ENCODE data around the gene DLG2. TPM values are rescaled to one million over a fixed set of nuclear protein-coding genes. Genes with fewer than 3 reads are reported as not detected.

Gene DLG2
- total RNA-seq, 2 experiments from 2014 or later: 1.3 to 1.7 TPM

DNA sequence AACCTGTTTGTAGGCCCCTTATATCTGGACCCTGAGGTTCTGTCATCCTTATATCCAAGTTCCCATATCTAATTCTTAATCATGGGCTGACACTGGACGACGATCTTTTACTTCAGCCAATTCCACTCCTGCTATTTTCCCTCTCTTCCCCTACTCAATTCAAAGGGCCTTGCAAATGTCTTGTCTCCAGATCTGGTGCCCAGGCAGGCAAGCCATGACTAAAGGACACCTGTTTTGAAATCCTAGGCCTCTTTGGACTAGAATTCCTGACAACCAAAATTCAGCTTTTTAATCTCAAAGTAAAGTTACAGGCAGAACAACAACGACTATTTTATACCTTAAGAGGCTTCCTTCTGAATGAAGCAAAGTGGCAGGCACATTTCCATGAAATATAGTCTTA lies 963.4 kb downstream of the DLG2 start:
- H3K9me3 Mint-ChIP-seq: peaks cover 8% of the 10 kb centered on the region
- ChIA-PET POLR2A (no interaction called here), CTCF (no interaction called here)
- DNase-seq: no peak
- H3K27ac Mint-ChIP-seq: no peak overlapping the region
- H3K27me3 Mint-ChIP-seq: no peaks in the 10 kb centered on the region
- no peaks in the 10 kb centered on the region for H3K4me1 Mint-ChIP-seq
- no peaks in the 10 kb centered on the region for H3K36me3 Mint-ChIP-seq (ENCODE audit: low read depth)
- no peak overlapping the region for H3K4me3 Mint-ChIP-seq

DNA sequence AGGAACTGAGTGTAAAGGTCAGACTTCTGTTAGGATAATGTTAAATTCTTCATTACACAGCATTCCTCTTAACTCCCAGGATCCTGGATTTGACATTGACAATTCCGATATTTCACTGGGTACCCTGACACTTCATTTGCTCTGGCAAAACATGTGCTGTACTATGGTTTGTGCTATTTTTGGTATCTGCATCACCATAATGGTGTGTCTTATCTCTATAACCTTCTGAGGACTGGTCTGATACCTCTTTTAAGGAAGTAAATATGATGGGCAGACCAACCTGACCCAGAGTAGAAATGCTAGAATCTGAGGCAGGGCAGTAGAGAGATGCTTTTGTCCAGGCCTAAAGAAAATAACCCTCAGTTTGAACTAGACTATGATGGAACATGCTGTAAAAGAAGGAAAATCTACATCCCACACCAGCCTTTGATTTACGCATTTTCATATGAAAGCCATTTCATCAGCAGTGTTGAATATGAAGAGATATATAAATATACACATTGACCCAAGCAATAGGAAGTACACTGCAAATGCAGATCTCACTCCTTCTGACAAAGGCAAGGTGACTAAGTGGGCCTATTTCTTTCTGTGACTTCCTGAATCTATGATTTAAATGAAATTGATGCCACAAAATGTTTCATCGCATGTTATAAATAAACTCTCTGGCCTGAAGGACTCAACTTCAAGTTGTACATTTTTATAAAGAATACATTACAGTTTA lies 966.7 kb downstream of the DLG2 start:
- ChIA-PET POLR2A (no interaction called here), CTCF (no interaction called here)
- DNase-seq: no peak
- Mint-ChIP-seq H3K27ac (no peak overlapping the region), H3K4me1 (no peaks in the 10 kb centered on the region), H3K4me3 (no peak overlapping the region), H3K36me3 (ENCODE audit: low read depth) (no peaks in the 10 kb centered on the region), H3K27me3 (no peaks in the 10 kb centered on the region), H3K9me3 (peaks cover 12% of the 10 kb centered on the region)

DNA sequence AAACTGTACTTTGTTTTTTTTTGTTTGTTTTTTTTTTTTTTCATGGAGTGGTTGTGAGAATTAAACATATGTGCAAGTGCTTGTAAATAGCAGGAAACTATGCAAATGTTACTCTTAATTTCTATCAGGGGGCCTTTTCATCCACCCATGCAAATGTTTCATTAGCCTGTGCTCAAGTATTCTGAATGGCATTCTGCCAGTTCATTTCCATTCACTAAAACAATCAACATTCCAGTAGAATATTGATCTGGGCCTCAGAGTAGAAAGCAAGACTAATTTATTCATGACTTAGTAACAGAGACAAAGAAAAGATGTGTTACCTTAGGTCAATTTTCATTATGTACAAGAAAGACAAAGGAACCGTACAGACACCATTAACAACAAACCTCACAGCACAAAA lies 971.4 kb downstream of the DLG2 start:
- CTCF ChIA-PET: no interaction called here
- POLR2A ChIA-PET: no interaction called here

DNA sequence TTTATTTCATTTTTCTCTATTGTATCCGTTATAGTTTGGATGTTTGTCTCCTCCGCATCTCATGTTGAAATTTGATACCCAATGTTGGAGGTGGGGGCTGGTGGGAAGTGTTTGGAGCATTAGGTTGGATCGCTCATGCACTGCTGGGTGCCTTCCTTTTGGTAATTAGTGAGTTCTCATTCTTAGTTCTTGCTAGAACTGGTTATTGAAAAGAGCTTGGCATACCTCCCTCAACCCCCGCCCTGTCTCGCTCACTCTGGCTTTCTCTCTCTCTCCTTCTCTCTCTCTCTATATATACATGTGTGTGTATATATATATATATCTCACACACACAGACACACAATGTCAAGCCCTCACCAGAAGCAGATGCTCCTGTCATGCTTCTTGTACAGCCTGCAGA lies 978.7 kb downstream of the DLG2 start:
- Mint-ChIP-seq H3K4me1 (no peaks in the 10 kb centered on the region), H3K4me3 (no peak overlapping the region), H3K27ac (no peak overlapping the region), H3K27me3 (no peaks in the 10 kb centered on the region), H3K36me3 (ENCODE audit: low read depth) (no peaks in the 10 kb centered on the region), H3K9me3 (peaks cover 10% of the 10 kb centered on the region)
- ChIA-PET POLR2A (no interaction called here), CTCF (no interaction called here)
- DNase-seq: no peak

More for the DNA sequence above, 971.4 kb downstream of the DLG2 start:
- no peaks in the 10 kb centered on the region for H3K36me3 Mint-ChIP-seq (ENCODE audit: low read depth)
- H3K9me3 Mint-ChIP-seq: peaks cover 13% of the 10 kb centered on the region
- no peaks in the 10 kb centered on the region for H3K4me1 Mint-ChIP-seq
- no peak for DNase-seq
- H3K27ac Mint-ChIP-seq: no peak overlapping the region
- H3K4me3 Mint-ChIP-seq: no peak overlapping the region
- H3K27me3 Mint-ChIP-seq: no peaks in the 10 kb centered on the region

DNA sequence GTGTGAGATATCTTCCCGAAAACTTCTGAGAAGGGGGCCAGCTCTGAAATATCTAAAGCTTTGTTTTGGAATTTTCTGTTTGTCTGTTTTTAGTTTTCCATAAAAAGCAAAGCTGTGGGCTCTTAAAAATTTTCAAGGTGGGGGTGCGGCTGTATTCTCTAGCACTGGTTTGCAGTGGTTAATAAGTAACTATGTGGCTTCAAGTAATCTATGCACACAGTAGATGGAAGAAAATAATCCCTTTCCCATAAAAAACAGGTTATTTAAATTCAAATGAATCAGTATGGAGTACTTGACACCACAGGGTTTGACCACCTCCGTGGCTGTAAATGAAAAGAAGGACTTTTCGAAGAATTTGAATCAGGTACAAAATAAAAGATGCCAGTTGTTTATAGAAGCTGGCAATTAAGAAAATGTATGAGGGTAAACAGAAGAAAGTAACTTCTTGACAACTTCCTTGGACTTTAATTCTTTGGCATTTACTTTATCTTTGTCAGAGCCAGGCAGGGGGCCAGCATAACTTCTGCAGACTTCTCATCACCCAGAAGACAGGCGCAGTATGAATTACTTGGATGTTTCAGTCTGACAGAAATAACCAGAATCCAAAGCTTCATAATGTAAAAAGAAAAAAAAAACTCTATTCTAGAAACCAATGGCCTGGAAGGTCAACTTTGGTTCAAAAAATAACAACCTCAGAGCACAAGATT lies 981.0 kb downstream of the DLG2 start:
- no peak for DNase-seq
- Mint-ChIP-seq H3K9me3 (peaks cover 10% of the 10 kb centered on the region), H3K4me1 (no peaks in the 10 kb centered on the region), H3K27ac (no peak overlapping the region), H3K4me3 (no peak overlapping the region), H3K36me3 (ENCODE audit: low read depth) (no peaks in the 10 kb centered on the region), H3K27me3 (no peaks in the 10 kb centered on the region)
- CTCF ChIA-PET: no interaction called here
- POLR2A ChIA-PET: no interaction called here

DNA sequence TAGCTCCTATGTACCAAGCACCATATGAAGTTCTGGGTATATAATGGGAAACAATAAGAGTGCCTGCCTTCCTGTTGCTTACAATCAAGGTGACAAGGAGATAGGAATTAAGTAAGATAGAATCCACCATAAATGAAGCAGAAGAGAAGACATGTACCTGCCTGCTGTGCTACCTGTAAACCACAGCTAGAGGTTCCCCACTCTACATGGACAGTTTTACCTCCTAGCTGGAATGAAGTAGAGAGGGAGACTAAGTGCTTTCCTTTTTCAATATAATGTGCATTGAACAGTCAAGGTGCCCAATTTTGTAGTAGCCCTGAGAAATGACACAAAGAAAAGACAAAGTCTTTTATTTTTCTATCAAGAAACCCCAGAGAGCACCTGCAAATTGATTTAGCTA lies 984.6 kb downstream of the DLG2 start:
- peaks cover 12% of the 10 kb centered on the region for H3K9me3 Mint-ChIP-seq
- H3K27me3 Mint-ChIP-seq: no peaks in the 10 kb centered on the region
- no peak for DNase-seq
- ChIA-PET POLR2A (no interaction called here), CTCF (no interaction called here)
- H3K4me3 Mint-ChIP-seq: no peak overlapping the region
- H3K27ac Mint-ChIP-seq: no peak overlapping the region
- no peaks in the 10 kb centered on the region for H3K4me1 Mint-ChIP-seq
- no peaks in the 10 kb centered on the region for H3K36me3 Mint-ChIP-seq (ENCODE audit: low read depth)

DNA sequence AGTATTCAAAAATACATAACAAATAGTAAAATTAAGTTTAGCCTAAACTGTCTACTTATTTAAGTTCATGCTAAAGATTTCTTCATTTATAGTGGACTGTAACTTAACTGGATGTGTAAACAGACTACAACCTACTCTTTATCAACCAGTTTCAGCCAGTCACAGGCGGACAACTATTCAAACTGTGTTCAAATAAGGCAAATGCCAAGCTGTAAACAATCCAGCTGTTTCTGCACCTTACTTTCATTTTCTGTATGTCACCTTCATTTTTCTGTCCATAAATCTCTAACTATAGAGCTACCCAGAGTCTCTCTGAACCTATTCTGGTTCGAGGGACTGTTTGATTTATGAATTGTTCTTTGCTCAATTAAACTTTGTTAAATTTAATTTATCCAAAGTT lies 992.8 kb downstream of the DLG2 start:
- CTCF ChIA-PET: no interaction called here
- no peaks in the 10 kb centered on the region for H3K4me1 Mint-ChIP-seq
- H3K4me3 Mint-ChIP-seq: no peak overlapping the region
- DNase-seq: no peak
- no peaks in the 10 kb centered on the region for H3K27me3 Mint-ChIP-seq
- H3K9me3 Mint-ChIP-seq: peaks cover 3% of the 10 kb centered on the region
- H3K36me3 Mint-ChIP-seq (ENCODE audit: low read depth): no peaks in the 10 kb centered on the region
- POLR2A ChIA-PET: no interaction called here
- no peak overlapping the region for H3K27ac Mint-ChIP-seq

DNA sequence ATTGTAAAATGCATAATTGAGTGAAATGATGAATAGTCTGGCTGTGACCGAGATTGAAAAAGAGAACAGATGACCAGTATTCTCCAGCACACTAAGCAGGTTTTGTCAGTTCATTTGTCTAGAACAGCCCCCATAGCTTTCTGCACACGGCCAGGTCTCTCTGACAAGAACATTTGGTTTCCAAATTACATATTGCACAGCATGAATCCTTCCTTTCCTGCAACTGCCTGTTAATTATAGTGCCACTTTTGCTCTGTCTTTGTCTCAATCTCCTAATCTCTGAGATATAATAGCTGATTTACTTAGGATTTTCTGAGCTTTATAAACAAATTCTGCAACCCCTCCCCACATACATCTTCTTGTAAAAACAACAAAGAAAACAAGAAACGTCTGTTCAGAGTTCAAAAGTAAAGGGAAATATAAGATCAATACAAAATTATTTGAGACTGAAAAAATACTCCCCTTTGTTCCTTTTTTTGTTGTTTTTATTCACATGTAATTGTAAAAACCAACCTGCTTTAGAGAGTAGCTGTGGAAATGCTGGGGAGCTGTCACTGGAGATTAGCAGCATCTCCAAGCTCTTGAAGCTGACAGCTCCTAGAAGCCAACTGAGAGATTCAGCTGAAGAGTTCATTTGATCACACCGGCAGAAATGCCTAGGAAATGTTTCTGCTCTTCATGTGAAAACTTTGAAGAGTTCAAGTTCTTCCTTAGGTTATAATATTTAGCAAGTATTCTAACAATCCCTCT lies 998.1 kb downstream of the DLG2 start:
- no peaks in the 10 kb centered on the region for H3K36me3 Mint-ChIP-seq (ENCODE audit: low read depth)
- H3K27ac Mint-ChIP-seq: no peak overlapping the region
- DNase-seq: no peak
- no peaks in the 10 kb centered on the region for H3K27me3 Mint-ChIP-seq
- peaks cover 8% of the 10 kb centered on the region for H3K9me3 Mint-ChIP-seq
- CTCF ChIA-PET: no interaction called here
- POLR2A ChIA-PET: no interaction called here
- no peak overlapping the region for H3K4me3 Mint-ChIP-seq
- H3K4me1 Mint-ChIP-seq: no peaks in the 10 kb centered on the region

DNA sequence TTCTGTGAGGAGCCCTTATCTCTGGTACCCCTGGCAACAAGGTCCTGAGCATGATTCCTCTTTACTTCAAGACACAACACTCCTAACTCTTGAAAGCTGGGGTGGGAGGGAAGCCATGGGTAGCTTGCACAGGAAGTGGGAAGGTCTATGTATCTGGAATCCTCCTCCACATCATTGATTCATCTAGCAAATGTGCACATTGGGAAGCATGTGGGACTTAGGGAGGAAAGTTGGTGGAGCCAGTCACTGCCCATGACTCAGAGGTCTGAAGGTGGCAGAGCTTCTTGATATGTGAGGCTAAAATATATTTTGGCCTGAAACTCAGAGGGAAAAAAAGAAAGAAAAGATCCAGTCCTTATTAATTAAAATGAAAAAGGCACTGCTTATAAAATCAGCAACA lies 1000.9 kb downstream of the DLG2 start:
- POLR2A ChIA-PET: no interaction called here
- Mint-ChIP-seq H3K27me3 (no peaks in the 10 kb centered on the region), H3K27ac (no peak overlapping the region), H3K4me1 (no peaks in the 10 kb centered on the region), H3K4me3 (no peak overlapping the region), H3K36me3 (ENCODE audit: low read depth) (no peaks in the 10 kb centered on the region), H3K9me3 (peaks cover 16% of the 10 kb centered on the region)
- DNase-seq: no peak
- CTCF ChIA-PET: no interaction called here

DNA sequence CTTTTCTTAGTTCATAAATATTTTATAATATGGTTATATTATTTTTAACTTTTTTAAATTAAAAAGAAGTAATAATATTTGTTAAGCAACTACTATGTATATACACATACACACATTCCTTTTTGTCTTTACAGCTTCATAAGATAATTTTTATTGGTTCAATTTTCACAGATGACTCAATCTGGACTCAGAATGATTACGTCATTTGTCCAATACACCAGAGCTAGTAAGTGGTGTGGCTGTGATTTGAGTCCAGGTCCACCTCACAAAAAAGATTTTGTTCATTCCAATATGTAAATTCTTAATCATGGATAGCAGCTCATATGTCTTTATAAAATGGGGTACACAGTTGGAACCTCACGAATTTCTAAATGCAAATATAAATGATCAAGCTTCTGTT lies 1014.5 kb downstream of the DLG2 start:
- Mint-ChIP-seq H3K27me3 (no peaks in the 10 kb centered on the region), H3K27ac (no peak overlapping the region), H3K4me1 (no peaks in the 10 kb centered on the region), H3K9me3 (peaks cover 2% of the 10 kb centered on the region), H3K4me3 (no peak overlapping the region), H3K36me3 (ENCODE audit: low read depth) (no peaks in the 10 kb centered on the region)
- DNase-seq: no peak
- POLR2A ChIA-PET: no interaction called here
- CTCF ChIA-PET: no interaction called here

DNA sequence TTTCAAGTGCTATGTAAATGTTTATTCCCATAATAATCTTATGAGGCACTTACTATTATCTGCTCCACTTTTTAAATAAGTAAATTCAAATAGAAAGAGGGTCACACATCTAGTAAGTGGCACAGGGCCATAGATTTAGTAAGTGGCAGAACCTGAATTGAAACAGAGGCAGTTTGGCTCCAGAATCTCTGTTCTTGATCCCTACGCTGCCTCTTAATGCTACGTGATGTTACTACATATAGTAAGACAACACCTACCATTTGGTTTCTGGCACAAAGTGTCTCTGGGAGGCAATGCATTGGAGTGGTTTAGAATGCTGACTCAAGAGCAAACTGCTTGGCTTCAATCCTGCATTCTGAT lies 1018.3 kb downstream of the DLG2 start:
- DNase-seq: no peak
- H3K9me3 Mint-ChIP-seq: no peaks in the 10 kb centered on the region
- no peaks in the 10 kb centered on the region for H3K4me1 Mint-ChIP-seq
- H3K36me3 Mint-ChIP-seq (ENCODE audit: low read depth): no peaks in the 10 kb centered on the region
- ChIA-PET POLR2A (no interaction called here), CTCF (no interaction called here)
- H3K27me3 Mint-ChIP-seq: no peaks in the 10 kb centered on the region
- no peak overlapping the region for H3K4me3 Mint-ChIP-seq
- H3K27ac Mint-ChIP-seq: no peak overlapping the region

DNA sequence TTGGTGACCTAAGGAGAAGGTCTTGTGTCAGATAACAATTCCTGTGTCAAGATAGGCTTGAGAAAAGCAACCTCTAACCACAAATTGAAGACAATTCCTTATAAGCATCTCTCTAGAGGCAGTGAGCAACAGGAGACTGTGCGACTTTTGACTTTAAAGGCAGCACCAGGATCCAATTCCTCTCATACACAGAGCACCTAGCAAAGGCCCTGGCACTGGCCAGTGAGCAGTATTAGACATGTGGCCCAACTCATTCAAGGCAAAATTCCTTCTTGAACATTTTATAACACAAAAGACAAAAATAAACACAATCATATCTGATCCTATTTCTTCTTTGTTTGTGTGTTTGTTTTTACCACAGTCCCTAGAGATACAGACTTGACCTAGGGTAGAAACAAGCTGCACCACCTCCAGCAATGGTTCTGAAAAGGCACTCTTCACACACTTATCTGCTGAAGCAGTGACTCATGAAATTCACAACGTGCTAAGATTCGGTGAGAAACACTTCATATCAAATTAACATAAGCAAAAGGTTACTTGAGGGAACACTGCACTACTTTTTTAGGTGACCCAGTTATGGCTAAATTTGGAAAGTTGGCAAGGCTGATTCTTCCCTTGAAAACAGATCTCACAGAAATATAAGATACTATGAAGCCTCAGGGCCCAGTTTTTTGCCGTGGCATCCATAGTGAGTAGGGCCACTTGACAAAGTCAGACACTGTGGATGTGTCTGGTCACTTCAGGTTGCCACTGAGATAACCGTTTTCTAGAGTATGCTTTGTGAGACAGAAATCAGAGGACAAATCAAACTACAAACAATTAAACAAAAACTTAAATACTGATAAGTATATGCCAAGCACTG lies 1018.9 kb downstream of the DLG2 start:
- POLR2A ChIA-PET: no interaction called here
- H3K4me3 Mint-ChIP-seq: no peak overlapping the region
- no peak overlapping the region for H3K27ac Mint-ChIP-seq
- no peaks in the 10 kb centered on the region for H3K9me3 Mint-ChIP-seq
- H3K4me1 Mint-ChIP-seq: no peaks in the 10 kb centered on the region
- no peak for DNase-seq
- no peaks in the 10 kb centered on the region for H3K27me3 Mint-ChIP-seq
- CTCF ChIA-PET: no interaction called here
- no peaks in the 10 kb centered on the region for H3K36me3 Mint-ChIP-seq (ENCODE audit: low read depth)

DNA sequence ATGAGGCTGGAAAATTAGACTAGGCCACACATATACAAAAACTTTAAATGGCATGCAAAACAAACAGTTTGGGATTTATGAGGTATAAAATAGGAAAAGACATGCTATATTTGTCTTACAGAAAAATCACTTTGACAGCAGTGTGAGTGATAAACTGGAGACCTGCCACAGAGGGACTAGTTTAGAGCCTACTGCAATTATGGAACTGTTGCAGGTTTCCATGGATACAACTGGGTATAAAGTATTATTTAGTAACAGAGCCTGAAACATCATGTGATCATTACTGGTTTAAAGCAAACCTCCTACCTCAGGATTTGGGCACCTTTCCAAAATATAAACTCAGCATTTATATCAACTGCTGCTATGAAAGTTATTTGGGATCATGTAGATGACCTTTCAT lies 1032.5 kb downstream of the DLG2 start:
- no peak for DNase-seq
- H3K4me3 Mint-ChIP-seq: no peak overlapping the region

More for the DNA sequence above, 1032.5 kb downstream of the DLG2 start:
- ChIA-PET POLR2A (no interaction called here), CTCF (no interaction called here)
- H3K36me3 Mint-ChIP-seq (ENCODE audit: low read depth): no peaks in the 10 kb centered on the region
- H3K27ac Mint-ChIP-seq: no peak overlapping the region
- peaks cover 4% of the 10 kb centered on the region for H3K9me3 Mint-ChIP-seq
- H3K27me3 Mint-ChIP-seq: no peaks in the 10 kb centered on the region
- no peaks in the 10 kb centered on the region for H3K4me1 Mint-ChIP-seq

Data from activated CD4-positive, alpha-beta memory T cell treated with anti-CD3 and anti-CD28 coated beads, Interleukin-2, amount 10 ng/mL, durations not matched to agents 7 days and 5 days (primary cell).